HCT116 (cell line): Measurements from ENCODE around the gene ITGA2B. TPM values are rescaled to one million over a fixed set of nuclear protein-coding genes. Genes with fewer than 3 reads are reported as not detected.

Source experiments
- ATAC-seq: fragments of 200-7000 bp; cut with Tn5 transposase; 2 replicates; pipeline ENCODE4 v1.9.1; 2020; ENCODE audit warnings: mild to moderate bottlenecking, moderate library complexity
- BruUV-seq: library from RNA; stranded (reverse); fragments of 400-500 nt; replicated peaks from 2 replicates; lab custom pipeline; 2021; lab: Mats Ljungman, UMichigan
- CTCF ChIA-PET: fragments of 300-600 bp; sonication (Branson Sonifier 250); formaldehyde crosslinking; loops from one replicate; lab custom pipeline; 2021; ENCODE audit warnings: antibody characterized with exemption; lab: Charles Lee
- POLR2A ChIA-PET: fragments of 300-600, 350-600 bp; sonication (Branson Sonifier 250); formaldehyde crosslinking; loops from one replicate; lab custom pipeline; 2021; ENCODE audit warnings: antibody characterized with exemption; lab: Charles Lee
- RAD21 ChIA-PET, 2 experiments: fragments of 300-600 bp; sonication (Branson Sonifier 250); formaldehyde crosslinking; loops; one replicate each; lab custom pipeline; 2023; ENCODE audit warnings: low total read pairs in 2 of 2; ENCODE audit not compliant: uncharacterized antibody in 2 of 2, unreplicated experiment in 2 of 2, low non-redundant PET in 1 of 2; lab: Charles Lee
- DNase-seq: peaks from one replicate; pipeline ENCODE4 v3.0.0-alpha.2; 2010; ENCODE audit warnings: low read depth, low spot score
- H2AFZ ChIP-seq: fragments of 200-600 bp; shearing (Covaris generic), sonication (generic); 2 replicates; pipeline ENCODE4 v1.6.1; 2017; ENCODE audit warnings: low read depth, mixed run types, mixed read lengths, antibody characterized with exemption, low read length; ENCODE audit not compliant: poor library complexity, severe bottlenecking
- H3K27ac ChIP-seq: 2 replicates; pipeline ENCODE4 v1.5.1; 2012; ENCODE audit warnings: low read depth, low read length
- H3K27me3 ChIP-seq: fragments of 200-600 bp; sonication (generic); 2 replicates; pipeline ENCODE4 v1.6.1; 2016; ENCODE audit warnings: mixed run types, low read length, mixed read lengths; ENCODE audit not compliant: insufficient read depth
- H3K36me3 ChIP-seq, 2 experiments: fragments of 200-500 bp in 1 of 2; fragments of 200-600 bp in 1 of 2; sonication (Bioruptor generic) in 1 of 2; sonication (generic) in 1 of 2; 2 replicates each; pipeline versions ENCODE4 v1.5.1 to v1.6.1; 2014 to 2016; ENCODE audit warnings: low read length in 2 of 2, inconsistent platforms in 1 of 2, mixed read lengths in 1 of 2, mixed run types in 1 of 2; ENCODE audit not compliant: insufficient read depth in 2 of 2, control insufficient read depth in 1 of 2
- H3K4me1 ChIP-seq, 2 experiments: fragments of 200-600 bp in 1 of 2; sonication (generic) in 1 of 2; 2 replicates each; pipeline versions ENCODE4 v1.5.1 to v1.6.1; 2012 to 2017; ENCODE audit warnings: low read length in 2 of 2, inconsistent platforms in 1 of 2, mild to moderate bottlenecking in 1 of 2, mixed read lengths in 1 of 2, mixed run types in 1 of 2, moderate library complexity in 1 of 2; ENCODE audit not compliant: insufficient read depth in 2 of 2, control insufficient read depth in 1 of 2
- H3K4me2 ChIP-seq: fragments of 200-600 bp; sonication (generic); 2 replicates; pipeline ENCODE4 v1.6.1; 2017; ENCODE audit warnings: mixed run types, low read length, mixed read lengths
- H3K4me3 ChIP-seq, 2 experiments: fragments of 200-600 bp in 1 of 2; sonication (generic) in 1 of 2; replicated peaks in 1 of 2; 2 replicates each; pipeline ENCODE4 v1.5.1; 2011 to 2016; ENCODE audit warnings: low read length in 2 of 2, control low read depth in 1 of 2, low read depth in 1 of 2, mild to moderate bottlenecking in 1 of 2, mixed read lengths in 1 of 2, mixed run types in 1 of 2
- H3K79me2 ChIP-seq: fragments of 200-600 bp; sonication (generic); 2 replicates; pipeline ENCODE4 v1.6.1; 2017; ENCODE audit warnings: mild to moderate bottlenecking, mixed run types, low read length, moderate library complexity, mixed read lengths; ENCODE audit not compliant: insufficient read depth
- H3K9ac ChIP-seq: fragments of 200-600 bp; sonication (generic); 2 replicates; pipeline ENCODE4 v1.6.1; 2016; ENCODE audit warnings: low read length, mixed read lengths
- H3K9me2 ChIP-seq: fragments of 200-600 bp; sonication (generic), shearing (Covaris generic); 2 replicates; pipeline ENCODE4 v1.6.1; 2017; ENCODE audit warnings: mixed run types, mild to moderate bottlenecking, moderate library complexity; ENCODE audit not compliant: insufficient read depth
- H3K9me3 ChIP-seq, 2 experiments: fragments of 200-500 bp in 1 of 2; fragments of 200-600 bp in 1 of 2; sonication (Bioruptor generic) in 1 of 2; sonication (generic) in 1 of 2; 2 replicates each; pipeline ENCODE4 v1.6.1; 2014 to 2017; ENCODE audit warnings: low read length in 2 of 2, mixed read lengths in 2 of 2, inconsistent platforms in 1 of 2, low read depth in 1 of 2, mild to moderate bottlenecking in 1 of 2, mixed run types in 1 of 2, moderate library complexity in 1 of 2; ENCODE audit not compliant: control insufficient read depth in 1 of 2, insufficient read depth in 1 of 2
- H4K20me1 ChIP-seq: fragments of 200-600 bp; sonication (generic), shearing (Covaris generic); 2 replicates; pipeline ENCODE4 v1.6.1; 2017; ENCODE audit warnings: mixed run types, mild to moderate bottlenecking, moderate library complexity; ENCODE audit not compliant: insufficient read depth
- CEBPB ChIP-seq: IDR thresholded peaks from 2 replicates; pipeline ENCODE4 v1.6.1; 2012; ENCODE audit warnings: low read depth
- ELF1 ChIP-seq: IDR thresholded peaks from 2 replicates; pipeline ENCODE4 v1.6.1; 2012; ENCODE audit warnings: low read depth, borderline replicate concordance
- JUND ChIP-seq: IDR thresholded peaks from 2 replicates; pipeline ENCODE4 v1.6.1; 2012
- MAX ChIP-seq: IDR thresholded peaks from 2 replicates; pipeline ENCODE4 v1.6.1; 2012
- REST ChIP-seq: IDR thresholded peaks from 2 replicates; pipeline ENCODE4 v1.6.1; 2012; ENCODE audit warnings: low read depth
- SP1 ChIP-seq: IDR thresholded peaks from 2 replicates; pipeline ENCODE4 v1.6.1; 2012; ENCODE audit warnings: low read depth
- TCF7L2 ChIP-seq: IDR thresholded peaks from 2 replicates; pipeline ENCODE4 v1.7.0; 2011; ENCODE audit warnings: borderline replicate concordance, inconsistent platforms; ENCODE audit not compliant: insufficient read depth, insufficient read length; ENCODE audit errors: extremely low read depth
- ZBTB33 ChIP-seq: IDR thresholded peaks from 2 replicates; pipeline ENCODE4 v1.6.1; 2011; ENCODE audit warnings: mild to moderate bottlenecking, low read length, moderate library complexity; ENCODE audit not compliant: insufficient replicate concordance; ENCODE audit errors: extremely low read depth
- intact Hi-C: fragments of 100-400 bp; cut with micrococcal nuclease; formaldehyde crosslinking; loops from 2 replicates; pipeline ENCODE4 v1.10.0; 2022
- total RNA-seq: library from RNA; stranded (reverse); gene quantifications from one replicate; pipeline ENCODE4 v1.2.1, GENCODE V29; 2021; ENCODE audit not compliant: unreplicated experiment

ITGA2B gene
- total RNA-seq, 1 experiment from 2014 or later = 7.6 TPM

GRCh38 chr17:44355642-44356099 is 33.8 kb downstream of the ITGA2B start:
- no peak overlapping the region for H3K27ac ChIP-seq
- no peak overlapping the region for H3K4me2 ChIP-seq
- peaks cover 0 to 4% of the 10 kb centered on the region in 2 experiments; a peak in 1 of 4 replicates for H3K36me3 ChIP-seq
- DNase-seq (no peak), ATAC-seq (no peak)
- ChIA-PET POLR2A (no interaction called here), RAD21 (no interaction called here), CTCF (no interaction called here)
- H4K20me1 ChIP-seq = no peaks in the 10 kb centered on the region
- BruUV-seq = no TSS peak
- H3K27me3 ChIP-seq = no peaks in the 10 kb centered on the region
- H3K9me3 ChIP-seq = no peaks in the 10 kb centered on the region
- H3K4me1 ChIP-seq = no peaks in the 10 kb centered on the region
- H2AFZ ChIP-seq = no peak overlapping the region
- no peaks in the 10 kb centered on the region for H3K79me2 ChIP-seq
- intact Hi-C loops = no loop called here
- H3K9ac ChIP-seq = no peak overlapping the region
- H3K9me2 ChIP-seq = no peaks in the 10 kb centered on the region
- no peak overlapping the region for H3K4me3 ChIP-seq
- no peak for TF ChIP-seq JUND
- no peak for TF ChIP-seq ELF1
- TF ChIP-seq CEBPB = no peak
- no peak for TF ChIP-seq MAX
- no peak for TF ChIP-seq SP1
- no peak for TF ChIP-seq ZBTB33
- TF ChIP-seq TCF7L2 = no peak
- no peak for TF ChIP-seq REST
